ENCODE results near the gene AUP1. TPM values are rescaled to one million over a fixed set of nuclear protein-coding genes. Genes with fewer than 3 reads are reported as not detected.
A peak's percentile ranks its signal among the peaks of the same experiment; 100 is the strongest.

AUP1 gene
- total and polyA plus RNA-seq, 2 of the 8 experiments (the other 6 are each of a cell fraction or from before 2014, with no cell fraction given): 83.4 to 121 TPM

GRCh38 chr2:74507145-74507925 is 22.2 kb downstream of the AUP1 start, which contains the start of gene PCGF1 (continued):
- TF ChIP-seq CHD7 (IDR thresholded peaks at IDR 0.05; ENCODE audit: insufficient replicate concordance, low read length) (no peak), KDM4A (IDR thresholded peaks at IDR 0.05; ENCODE audit: low read depth, low read length, severe bottlenecking) (peak; percentile 83), SIN3A (conservative IDR thresholded peaks at IDR 0.05 in 1 of 2, IDR thresholded peaks at IDR 0.05 in 1 of 2; ENCODE audit: low read depth in 1 of 2, low read length in 2 of 2) (peak in 1 of 2 experiments; percentile 71; a peak in 2 of 4 replicates), ZNF274 (IDR thresholded peaks at IDR 0.05; ENCODE audit: borderline replicate concordance, extremely low read depth, low read length) (no peak), HDAC6 (IDR thresholded peaks at IDR 0.05; ENCODE audit: low read depth, low read length) (no peak), RFX5 (IDR thresholded peaks at IDR 0.05; ENCODE audit: borderline replicate concordance, low read depth, low read length) (no peak)
